ENCODE data around the gene TMEM63C.
A peak's percentile ranks its signal among the peaks of the same experiment; 100 is the strongest.

TMEM63C gene

DNA sequence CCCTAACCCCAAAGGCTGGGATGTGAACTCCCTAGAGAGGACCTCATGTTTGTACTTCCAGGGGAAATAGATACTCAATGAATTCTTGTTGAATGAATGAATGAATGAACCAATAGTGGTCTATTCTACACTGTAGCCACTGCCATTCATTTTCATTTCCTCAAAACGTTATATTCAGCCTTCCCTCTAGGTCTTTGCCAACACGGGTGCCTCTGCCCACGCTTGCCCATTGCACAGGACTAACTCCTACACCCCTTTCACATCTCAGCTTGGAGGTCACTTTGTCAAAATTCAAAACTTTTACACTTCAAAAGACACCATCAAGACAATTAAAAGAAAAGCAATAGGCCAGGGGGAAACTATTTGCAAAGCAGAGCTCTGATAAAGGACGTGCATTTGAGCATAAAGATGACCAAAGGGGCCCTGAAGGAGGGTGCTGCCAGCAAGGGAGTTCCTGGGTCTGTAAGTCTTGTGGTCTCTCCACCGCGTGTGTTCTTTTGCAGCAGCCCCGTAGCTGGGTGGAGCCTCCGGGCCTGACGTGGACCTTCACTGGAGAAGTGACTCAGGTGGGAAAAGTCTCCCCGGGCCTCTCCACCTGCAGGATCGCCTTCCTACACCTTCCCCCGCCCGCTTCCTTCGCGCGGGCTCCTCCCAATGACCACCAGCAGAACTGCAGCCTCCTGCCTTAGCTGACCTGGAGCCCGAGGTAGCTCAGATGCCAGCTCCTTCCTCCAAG is 31.5 kb downstream of the TMEM63C start:
- H3K27ac ChIP-seq (ENCODE audit: low read length): no peak overlapping the region
- no peaks in the 10 kb centered on the region for H3K9me3 ChIP-seq (ENCODE audit: insufficient read depth, low read depth, low read length)
- peaks cover 5% of the 10 kb centered on the region; the same call in 1 of the 2 replicates for H3K27me3 ChIP-seq (ENCODE audit: insufficient read depth, low read length)
- no peak overlapping the region for H3K4me3 ChIP-seq (ENCODE audit: low read length)
- H3K36me3 ChIP-seq (ENCODE audit: insufficient read depth, low read depth, low read length): no peaks in the 10 kb centered on the region
- H3K9ac ChIP-seq (ENCODE audit: low read depth, low read length): no peak overlapping the region
- H3K4me1 ChIP-seq (ENCODE audit: insufficient read depth, low read length): peaks cover 3% of the 10 kb centered on the region; the same call in 1 of the 2 replicates

DNA sequence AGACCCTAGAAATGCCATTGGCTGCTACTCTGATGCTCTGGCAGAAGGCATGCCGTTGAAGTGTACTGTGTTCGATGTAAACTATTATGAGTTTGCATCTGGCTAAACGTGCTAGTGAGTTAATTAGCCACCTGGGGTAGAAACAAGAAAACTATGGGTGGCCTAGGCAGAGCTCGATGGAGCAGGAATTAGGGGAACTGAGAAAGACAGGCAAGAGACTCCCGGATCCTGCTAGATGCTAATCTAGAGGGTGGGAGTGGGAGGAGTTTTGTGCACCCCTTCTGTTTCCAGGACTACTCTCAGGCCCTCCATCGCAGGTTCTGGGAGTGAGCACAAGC is 32.0 kb downstream of the TMEM63C start:
- H3K9me3 ChIP-seq (ENCODE audit: insufficient read depth, low read depth, low read length): no peaks in the 10 kb centered on the region
- H3K27ac ChIP-seq (ENCODE audit: low read length): no peak overlapping the region
- no peak overlapping the region for H3K9ac ChIP-seq (ENCODE audit: low read depth, low read length)
- no peak overlapping the region for H3K4me3 ChIP-seq (ENCODE audit: low read length)
- peaks cover 5% of the 10 kb centered on the region; the same call in 1 of the 2 replicates for H3K27me3 ChIP-seq (ENCODE audit: insufficient read depth, low read length)
- H3K36me3 ChIP-seq (ENCODE audit: insufficient read depth, low read depth, low read length): no peaks in the 10 kb centered on the region
- H3K4me1 ChIP-seq (ENCODE audit: insufficient read depth, low read length): peaks cover 3% of the 10 kb centered on the region; the same call in 1 of the 2 replicates

DNA sequence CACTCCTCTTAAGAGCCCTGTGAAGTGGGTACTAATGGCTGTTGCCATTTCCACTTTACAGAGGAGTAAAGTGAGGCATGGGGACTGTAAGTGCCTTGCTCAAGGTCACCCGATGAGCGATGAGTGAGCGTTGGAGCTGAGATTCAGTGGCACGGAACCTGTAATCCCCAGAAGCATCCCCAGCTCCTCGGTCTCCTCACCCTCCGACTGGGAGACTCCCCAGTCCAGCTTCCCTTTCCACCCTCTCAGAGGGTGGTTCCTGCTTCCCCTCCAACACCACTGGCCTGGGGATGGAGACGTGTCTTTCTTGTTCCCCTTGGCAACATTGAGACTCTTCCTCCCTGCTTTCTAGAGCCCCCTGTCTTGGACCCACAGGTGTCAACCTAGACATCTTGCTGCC is 32.6 kb downstream of the TMEM63C start:
- H3K36me3 ChIP-seq (ENCODE audit: insufficient read depth, low read depth, low read length): no peaks in the 10 kb centered on the region

GRCh38 chr14:77217551-77217950 is 36.0 kb downstream of the TMEM63C start:
- Histone ChIP-seq H3K9ac (ENCODE audit: low read depth, low read length) (no peak overlapping the region), H3K36me3 (ENCODE audit: insufficient read depth, low read depth, low read length) (no peaks in the 10 kb centered on the region), H3K27ac (ENCODE audit: low read length) (no peak overlapping the region), H3K9me3 (ENCODE audit: insufficient read depth, low read depth, low read length) (no peaks in the 10 kb centered on the region), H3K4me1 (ENCODE audit: insufficient read depth, low read length) (peaks cover 13% of the 10 kb centered on the region; the same call in 1 of the 2 replicates), H3K4me3 (ENCODE audit: low read length) (no peak overlapping the region), H3K27me3 (ENCODE audit: insufficient read depth, low read length) (peaks cover 5% of the 10 kb centered on the region; the same call in 1 of the 2 replicates)

More for the DNA sequence above, 32.6 kb downstream of the TMEM63C start:
- peaks cover 5% of the 10 kb centered on the region; the same call in 1 of the 2 replicates for H3K27me3 ChIP-seq (ENCODE audit: insufficient read depth, low read length)
- no peaks in the 10 kb centered on the region for H3K9me3 ChIP-seq (ENCODE audit: insufficient read depth, low read depth, low read length)
- H3K4me1 ChIP-seq (ENCODE audit: insufficient read depth, low read length): peaks cover 3% of the 10 kb centered on the region; the same call in 1 of the 2 replicates
- no peak overlapping the region for H3K27ac ChIP-seq (ENCODE audit: low read length)
- no peak overlapping the region for H3K4me3 ChIP-seq (ENCODE audit: low read length)
- no peak overlapping the region for H3K9ac ChIP-seq (ENCODE audit: low read depth, low read length)

- Histone ChIP-seq H3K9ac (ENCODE audit: low read depth, low read length) (no peak overlapping the region), H3K27ac (ENCODE audit: low read length) (no peak overlapping the region), H3K36me3 (ENCODE audit: insufficient read depth, low read depth, low read length) (no peaks in the 10 kb centered on the region), H3K4me3 (ENCODE audit: low read length) (no peak overlapping the region), H3K27me3 (ENCODE audit: insufficient read depth, low read length) (0 out of 2 replicates have a peak, but pooled peaks cover 5% of the 10 kb centered on the region), H3K9me3 (ENCODE audit: insufficient read depth, low read depth, low read length) (no peaks in the 10 kb centered on the region), H3K4me1 (ENCODE audit: insufficient read depth, low read length) (peaks cover 21% of the 10 kb centered on the region)
Measured at GRCh38 chr14:77219591-77219990, 38.0 kb downstream of the TMEM63C start.

DNA sequence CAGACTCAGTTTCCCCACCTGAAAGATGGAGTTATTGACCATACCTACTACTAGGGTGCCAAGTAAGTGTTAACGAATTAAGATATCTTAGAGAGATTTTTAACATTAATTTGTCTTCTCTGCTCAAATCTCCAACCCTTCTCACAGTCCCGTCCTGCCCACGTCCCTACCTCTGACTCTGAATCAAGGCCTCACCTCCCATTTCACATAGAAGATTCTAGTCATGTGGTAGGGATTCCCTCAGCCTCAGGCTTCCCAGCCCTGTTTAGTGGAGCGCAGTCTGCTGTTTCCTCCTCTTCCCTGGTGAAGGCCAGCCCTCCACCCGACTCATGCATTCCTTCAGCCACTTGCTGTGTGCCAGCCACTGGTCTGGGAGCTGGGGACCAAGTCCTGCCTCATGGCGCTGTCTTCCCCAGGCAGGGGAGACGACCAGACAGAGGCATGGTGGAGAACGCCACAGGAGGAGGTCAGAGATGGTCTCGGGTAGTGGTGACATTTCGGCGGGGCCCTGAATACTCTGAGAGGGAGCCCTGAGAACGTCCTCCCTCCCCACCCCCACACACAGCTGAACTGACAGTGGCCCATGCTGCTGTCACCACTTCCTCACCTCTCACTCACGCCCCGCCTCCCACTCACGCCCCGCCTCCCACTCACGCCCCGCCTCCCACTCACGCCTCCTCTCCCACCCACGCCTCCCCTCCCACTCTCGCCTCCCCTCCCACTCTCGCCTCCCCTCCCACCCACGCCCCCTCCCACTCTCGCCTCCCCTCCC is 38.8 kb downstream of the TMEM63C start:
- Histone ChIP-seq H3K27me3 (ENCODE audit: insufficient read depth, low read length) (0 out of 2 replicates have a peak, but pooled peaks cover 5% of the 10 kb centered on the region), H3K4me1 (ENCODE audit: insufficient read depth, low read length) (peaks cover 24% of the 10 kb centered on the region), H3K9ac (ENCODE audit: low read depth, low read length) (no peak overlapping the region)

DNA sequence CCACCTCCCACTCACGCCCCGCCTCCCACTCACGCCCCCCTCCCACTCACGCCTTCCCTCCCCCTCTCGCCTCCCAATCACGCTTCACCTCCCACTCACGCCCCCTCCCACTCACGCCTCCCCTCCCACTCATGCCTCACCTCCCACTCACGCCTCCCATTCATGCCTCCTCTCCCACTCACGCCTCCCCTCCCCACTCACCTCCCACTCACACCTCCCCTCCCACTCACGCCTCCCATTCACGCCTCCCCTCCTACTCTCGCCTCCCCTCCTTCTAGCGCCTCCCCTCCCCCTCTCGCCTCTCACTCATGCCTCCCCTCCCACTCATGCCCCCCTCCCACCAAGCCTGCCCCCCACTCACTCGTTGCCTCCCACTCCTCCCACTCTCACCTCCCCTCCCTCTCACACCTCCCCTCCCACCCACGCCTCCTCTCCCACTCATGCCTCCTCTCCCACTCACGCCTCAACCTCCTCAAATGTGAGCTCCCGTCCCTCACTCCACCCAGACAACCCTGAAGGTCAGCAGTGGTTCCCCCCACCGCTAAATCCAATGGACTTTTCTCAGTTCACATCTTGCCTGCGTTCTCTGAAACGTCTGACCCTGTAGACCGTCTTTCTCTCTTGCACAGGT is 39.8 kb downstream of the TMEM63C start:
- Histone ChIP-seq H3K36me3 (ENCODE audit: insufficient read depth, low read depth, low read length) (no peaks in the 10 kb centered on the region), H3K4me3 (ENCODE audit: low read length) (no peak overlapping the region), H3K27ac (ENCODE audit: low read length) (no peak overlapping the region), H3K9ac (ENCODE audit: low read depth, low read length) (no peak overlapping the region), H3K9me3 (ENCODE audit: insufficient read depth, low read depth, low read length) (no peaks in the 10 kb centered on the region), H3K27me3 (ENCODE audit: insufficient read depth, low read length) (no peaks in the 10 kb centered on the region), H3K4me1 (ENCODE audit: insufficient read depth, low read length) (peaks cover 24% of the 10 kb centered on the region)

More for the DNA sequence above, 38.8 kb downstream of the TMEM63C start:
- Histone ChIP-seq H3K27ac (ENCODE audit: low read length) (no peak overlapping the region), H3K36me3 (ENCODE audit: insufficient read depth, low read depth, low read length) (no peaks in the 10 kb centered on the region), H3K9me3 (ENCODE audit: insufficient read depth, low read depth, low read length) (no peaks in the 10 kb centered on the region), H3K4me3 (ENCODE audit: low read length) (no peak overlapping the region)

- Histone ChIP-seq H3K4me3 (ENCODE audit: low read length) (peak overlapping the region; percentile 37; the same call in 1 of the 2 replicates), H3K4me1 (ENCODE audit: insufficient read depth, low read length) (peaks cover 24% of the 10 kb centered on the region), H3K27ac (ENCODE audit: low read length) (no peak overlapping the region), H3K9ac (ENCODE audit: low read depth, low read length) (no peak overlapping the region), H3K27me3 (ENCODE audit: insufficient read depth, low read length) (no peaks in the 10 kb centered on the region), H3K36me3 (ENCODE audit: insufficient read depth, low read depth, low read length) (no peaks in the 10 kb centered on the region), H3K9me3 (ENCODE audit: insufficient read depth, low read depth, low read length) (no peaks in the 10 kb centered on the region)
Measured at GRCh38 chr14:77222546-77223225, 41.1 kb downstream of the TMEM63C start.

- no peak overlapping the region for H3K4me3 ChIP-seq (ENCODE audit: low read length)
- no peaks in the 10 kb centered on the region for H3K9me3 ChIP-seq (ENCODE audit: insufficient read depth, low read depth, low read length)
- no peak overlapping the region; the same call in 1 of the 2 replicates for H3K9ac ChIP-seq (ENCODE audit: low read depth, low read length)
- H3K36me3 ChIP-seq (ENCODE audit: insufficient read depth, low read depth, low read length): no peaks in the 10 kb centered on the region
- H3K27me3 ChIP-seq (ENCODE audit: insufficient read depth, low read length): no peaks in the 10 kb centered on the region
- no peak overlapping the region for H3K27ac ChIP-seq (ENCODE audit: low read length)
- H3K4me1 ChIP-seq (ENCODE audit: insufficient read depth, low read length): peaks cover 24% of the 10 kb centered on the region
Measured at GRCh38 chr14:77224212-77224611, 42.6 kb downstream of the TMEM63C start.

- Histone ChIP-seq H3K9me3 (ENCODE audit: insufficient read depth, low read depth, low read length) (no peaks in the 10 kb centered on the region), H3K9ac (ENCODE audit: low read depth, low read length) (no peak overlapping the region), H3K4me3 (ENCODE audit: low read length) (no peak overlapping the region), H3K36me3 (ENCODE audit: insufficient read depth, low read depth, low read length) (no peaks in the 10 kb centered on the region), H3K27ac (ENCODE audit: low read length) (no peak overlapping the region), H3K4me1 (ENCODE audit: insufficient read depth, low read length) (peaks cover 24% of the 10 kb centered on the region), H3K27me3 (ENCODE audit: insufficient read depth, low read length) (no peaks in the 10 kb centered on the region)
Measured at GRCh38 chr14:77225254-77225653, 43.7 kb downstream of the TMEM63C start.

DNA sequence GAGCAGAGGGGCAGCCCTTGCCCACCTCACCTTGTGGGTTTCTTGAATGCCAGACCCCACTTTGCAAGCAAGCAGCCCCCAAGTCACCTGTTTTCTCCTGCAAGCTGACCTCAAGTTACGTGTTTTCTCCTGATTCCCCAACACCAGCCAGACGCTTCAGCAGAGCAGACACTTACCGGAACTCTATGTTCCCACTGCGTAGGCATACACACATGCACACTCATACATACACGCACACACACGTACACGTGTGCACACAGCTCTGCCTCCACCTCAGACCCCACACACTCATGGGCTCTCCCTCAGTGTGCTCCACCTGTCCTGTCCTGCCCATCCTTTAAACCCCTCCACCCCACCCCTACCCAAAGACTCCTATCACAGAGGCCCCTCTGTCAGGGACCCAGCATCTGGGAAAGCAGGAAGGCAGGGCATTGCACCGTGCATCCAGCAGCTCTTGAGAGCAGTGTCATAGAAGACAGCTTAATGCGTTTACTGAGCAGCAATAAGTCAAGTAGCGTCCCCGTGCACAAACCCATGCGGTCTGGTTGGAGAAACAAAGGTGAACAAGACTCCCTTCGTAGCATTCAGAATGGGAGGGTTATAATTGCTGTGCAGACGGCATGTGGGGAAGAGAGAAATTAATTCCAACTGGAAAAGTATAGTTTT is 44.4 kb downstream of the TMEM63C start:
- Histone ChIP-seq H3K4me3 (ENCODE audit: low read length) (no peak overlapping the region), H3K27ac (ENCODE audit: low read length) (no peak overlapping the region), H3K4me1 (ENCODE audit: insufficient read depth, low read length) (peaks cover 24% of the 10 kb centered on the region), H3K27me3 (ENCODE audit: insufficient read depth, low read length) (no peaks in the 10 kb centered on the region), H3K36me3 (ENCODE audit: insufficient read depth, low read depth, low read length) (no peaks in the 10 kb centered on the region), H3K9ac (ENCODE audit: low read depth, low read length) (no peak overlapping the region), H3K9me3 (ENCODE audit: insufficient read depth, low read depth, low read length) (no peaks in the 10 kb centered on the region)
